ENCODE results near the gene IL12A. TPM values are rescaled to one million over a fixed set of nuclear protein-coding genes. Genes with fewer than 3 reads are reported as not detected.

Gene IL12A
- total RNA-seq, 2 experiments from 2014 or later = not detected

DNA sequence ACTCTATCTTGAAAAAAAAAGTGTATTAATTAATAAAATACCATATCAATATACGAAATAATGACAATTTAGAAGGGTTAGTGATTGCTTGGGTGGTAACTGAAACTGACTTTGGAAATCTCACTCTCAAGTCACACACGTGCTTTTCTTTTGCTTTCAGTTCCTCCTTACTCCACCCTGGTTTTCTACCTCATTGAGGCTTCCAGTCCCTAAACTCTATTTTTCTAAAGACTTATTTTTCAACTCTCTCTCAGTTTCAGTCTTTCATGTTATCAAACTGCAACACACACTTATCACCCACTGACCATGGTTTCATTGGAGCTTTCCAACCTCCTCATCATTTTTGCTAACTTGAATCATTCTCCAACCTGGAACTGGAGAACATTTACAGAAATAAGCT lies 23.5 kb downstream of the IL12A start:
- H3K27ac Mint-ChIP-seq = no peak overlapping the region
- no peak overlapping the region for H3K4me3 Mint-ChIP-seq
- CTCF ChIA-PET = interaction anchor here (0.6 to 2.5 kb wide), 3 partner anchors 8 to 23 kb away, joined by 4 to 7 read pairs (median 6); partner anchors contain the start of gene IL12A
- no peak for DNase-seq
- H3K4me1 Mint-ChIP-seq (ENCODE audit: low read depth) = peaks cover 6% of the 10 kb centered on the region
- H3K36me3 Mint-ChIP-seq (ENCODE audit: low read depth) = no peaks in the 10 kb centered on the region
- intact Hi-C loops (cut with micrococcal nuclease) = no loop called here
- no peaks in the 10 kb centered on the region for H3K9me3 Mint-ChIP-seq
- no peaks in the 10 kb centered on the region for H3K27me3 Mint-ChIP-seq (ENCODE audit: low read depth)

DNA sequence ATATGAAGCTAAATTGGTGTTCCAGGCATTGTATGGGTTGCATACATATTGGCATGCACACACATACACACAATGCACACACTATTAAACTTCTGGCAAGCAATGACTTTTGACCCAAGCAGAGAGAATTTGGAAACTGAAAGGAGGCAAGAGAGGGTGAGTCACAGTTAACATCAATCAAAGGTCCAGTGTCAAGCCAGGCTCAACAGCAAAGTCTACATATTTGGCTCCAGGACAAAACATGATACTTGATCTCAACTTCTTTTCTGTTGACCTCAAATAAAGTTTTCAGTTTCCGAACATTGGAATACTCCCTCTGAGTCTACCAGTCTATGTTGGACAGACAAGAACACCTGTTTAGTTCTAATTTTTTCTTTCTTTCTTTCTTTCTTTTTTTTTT lies 28.3 kb downstream of the IL12A start:
- CTCF ChIA-PET = no interaction called here
- Mint-ChIP-seq H3K27ac (no peak overlapping the region), H3K4me3 (no peak overlapping the region), H3K36me3 (ENCODE audit: low read depth) (no peaks in the 10 kb centered on the region), H3K27me3 (ENCODE audit: low read depth) (peaks cover 2% of the 10 kb centered on the region), H3K4me1 (ENCODE audit: low read depth) (peaks cover 6% of the 10 kb centered on the region), H3K9me3 (no peaks in the 10 kb centered on the region)
- no peak for DNase-seq
- intact Hi-C loops (cut with micrococcal nuclease) = no loop called here

DNA sequence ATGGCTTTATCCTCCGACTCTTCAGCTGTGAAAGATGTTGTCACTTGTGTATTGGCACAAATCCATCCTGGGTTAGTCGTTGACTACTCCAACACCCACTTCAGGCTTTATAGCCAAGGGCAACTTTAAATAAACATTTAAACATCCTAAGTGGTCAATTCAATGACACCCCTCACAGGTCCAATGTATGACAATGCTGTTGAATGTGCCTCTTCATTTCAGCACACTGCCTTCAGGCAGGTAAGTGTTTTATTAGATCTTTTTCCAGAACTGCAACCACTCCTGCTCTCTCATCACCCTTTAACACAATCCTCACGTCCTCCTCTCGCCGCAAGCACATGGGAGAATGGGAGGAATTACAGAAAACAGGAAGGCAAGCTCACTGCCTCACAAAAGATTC lies 30.3 kb downstream of the IL12A start:
- CTCF ChIA-PET = no interaction called here
- no peak for DNase-seq
- intact Hi-C loops (cut with micrococcal nuclease) = no loop called here
- Mint-ChIP-seq H3K27ac (no peak overlapping the region), H3K27me3 (ENCODE audit: low read depth) (peaks cover 4% of the 10 kb centered on the region), H3K4me3 (no peak overlapping the region), H3K4me1 (ENCODE audit: low read depth) (no peaks in the 10 kb centered on the region), H3K9me3 (no peaks in the 10 kb centered on the region), H3K36me3 (ENCODE audit: low read depth) (no peaks in the 10 kb centered on the region)

DNA sequence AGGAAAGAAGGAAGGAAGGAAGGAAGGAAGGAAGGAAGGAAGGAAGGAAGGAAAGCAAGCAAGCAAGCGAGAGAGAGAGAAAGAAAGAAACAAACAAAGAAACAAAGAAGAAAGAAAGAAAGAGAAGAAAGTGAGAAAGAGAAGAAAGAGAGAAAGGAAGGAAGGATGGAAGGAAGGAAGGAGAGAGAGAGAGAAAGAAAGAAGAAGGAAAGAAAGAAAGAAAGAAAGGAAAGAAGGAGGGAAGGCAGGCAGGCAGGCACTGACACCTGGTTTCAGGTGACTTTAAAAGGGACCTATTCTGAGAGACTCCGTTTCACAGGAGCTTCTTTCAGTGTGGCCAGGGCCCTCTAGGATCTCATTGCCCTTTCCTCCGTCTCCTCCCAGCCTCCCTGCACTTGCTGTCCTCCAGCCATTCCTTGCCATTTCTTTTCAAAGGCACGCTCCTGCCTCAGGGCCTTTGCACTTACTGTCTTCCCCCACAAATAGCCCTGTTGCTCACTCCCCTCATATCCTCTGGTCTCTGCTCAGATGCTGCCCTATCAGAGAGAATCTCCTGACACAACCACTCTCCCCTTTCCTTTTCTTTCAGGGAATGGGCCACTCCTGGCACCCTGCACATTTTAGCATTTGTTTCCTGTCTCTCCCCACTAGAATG lies 31.5 kb downstream of the IL12A start:
- Mint-ChIP-seq H3K4me3 (no peak overlapping the region), H3K4me1 (ENCODE audit: low read depth) (no peaks in the 10 kb centered on the region), H3K36me3 (ENCODE audit: low read depth) (no peaks in the 10 kb centered on the region), H3K9me3 (no peaks in the 10 kb centered on the region), H3K27ac (no peak overlapping the region), H3K27me3 (ENCODE audit: low read depth) (peaks cover 4% of the 10 kb centered on the region)
- DNase-seq = no peak
- intact Hi-C loops (cut with micrococcal nuclease) = no loop called here
- CTCF ChIA-PET = no interaction called here

DNA sequence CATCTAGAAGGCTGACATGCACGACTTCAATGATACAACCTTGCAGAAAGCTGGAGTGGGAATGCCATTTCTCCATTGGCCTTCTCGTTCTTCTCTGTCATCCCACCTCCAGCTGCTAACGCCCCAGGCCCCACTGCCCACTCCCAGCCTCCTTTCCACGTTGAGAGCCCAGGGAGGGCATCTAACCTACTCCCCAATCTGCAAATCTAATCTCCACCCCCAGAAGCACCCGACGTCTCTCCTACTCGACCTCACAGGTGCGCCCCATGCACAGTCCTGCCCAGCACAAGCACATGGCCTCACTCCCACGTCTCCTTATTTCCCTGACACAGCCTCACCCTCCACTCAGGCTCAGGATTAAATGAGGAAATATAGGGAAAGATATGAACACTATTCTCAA lies 33.4 kb downstream of the IL12A start:
- no peak overlapping the region for H3K4me3 Mint-ChIP-seq

DNA sequence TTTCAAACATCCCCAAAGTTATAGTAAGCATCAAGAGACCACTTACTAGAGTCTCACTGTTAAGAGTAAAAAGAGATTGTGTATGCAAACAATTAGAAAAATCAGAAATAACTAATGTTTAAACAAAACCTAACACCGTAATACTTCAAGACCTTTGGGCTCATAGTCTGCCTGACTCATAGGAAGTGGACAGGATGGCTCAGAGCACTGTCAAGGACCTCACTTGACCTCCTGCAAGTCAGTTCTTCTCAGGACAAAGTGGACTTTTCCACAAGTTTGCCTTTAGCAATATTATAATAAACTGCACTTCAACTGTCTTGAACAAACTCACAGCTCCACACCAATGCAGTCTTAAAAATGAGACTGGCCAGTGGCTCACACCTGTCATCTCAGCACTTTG lies 34.8 kb downstream of the IL12A start:
- CTCF ChIA-PET = no interaction called here
- H3K36me3 Mint-ChIP-seq (ENCODE audit: low read depth) = no peaks in the 10 kb centered on the region
- intact Hi-C loops (cut with micrococcal nuclease) = no loop called here
- H3K4me1 Mint-ChIP-seq (ENCODE audit: low read depth) = peaks cover 12% of the 10 kb centered on the region
- DNase-seq = no peak
- peaks cover 4% of the 10 kb centered on the region for H3K27me3 Mint-ChIP-seq (ENCODE audit: low read depth)
- H3K27ac Mint-ChIP-seq = no peak overlapping the region
- H3K9me3 Mint-ChIP-seq = no peaks in the 10 kb centered on the region
- H3K4me3 Mint-ChIP-seq = no peak overlapping the region

More for the DNA sequence above, 33.4 kb downstream of the IL12A start:
- Mint-ChIP-seq H3K36me3 (ENCODE audit: low read depth) (no peaks in the 10 kb centered on the region), H3K9me3 (no peaks in the 10 kb centered on the region), H3K27me3 (ENCODE audit: low read depth) (peaks cover 4% of the 10 kb centered on the region), H3K27ac (no peak overlapping the region), H3K4me1 (ENCODE audit: low read depth) (peaks cover 2% of the 10 kb centered on the region)
- CTCF ChIA-PET = interaction anchor here (1.0 kb wide), 1 partner anchor 34 kb away, joined by 3 read pairs; the partner anchor contains the start of gene IL12A
- intact Hi-C loops (cut with micrococcal nuclease) = no loop called here
- no peak for DNase-seq

DNA sequence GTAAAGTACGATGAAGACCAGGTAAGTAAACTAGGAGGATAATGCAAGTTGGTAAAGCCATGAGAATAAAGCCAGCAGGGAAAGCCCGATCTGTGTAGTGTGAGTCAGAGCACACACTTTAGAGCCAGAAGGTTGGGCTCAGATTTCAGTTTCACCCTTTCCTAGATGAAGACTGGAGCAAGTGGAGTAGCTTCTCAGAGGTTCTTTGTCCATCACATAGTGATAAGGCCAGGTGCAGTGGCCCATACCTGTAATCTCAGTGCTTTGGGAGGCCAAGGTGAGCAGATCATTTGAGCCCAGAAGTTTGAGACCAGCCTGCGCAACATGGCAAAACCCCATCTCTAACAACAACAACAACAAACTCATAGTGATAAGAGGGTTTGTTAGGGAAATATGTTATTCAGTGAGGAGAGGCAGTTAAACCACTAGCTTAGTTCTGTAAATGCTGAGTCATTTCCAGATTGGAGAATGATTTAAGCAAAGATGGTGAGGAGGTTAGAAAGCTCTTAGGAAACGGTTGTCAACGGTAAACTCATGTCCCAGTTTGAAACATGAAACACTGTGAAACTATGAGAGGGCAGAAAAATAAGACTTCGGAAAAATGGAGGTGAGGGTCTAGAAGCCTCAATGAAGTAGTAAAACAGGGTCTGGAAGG lies 39.0 kb downstream of the IL12A start:
- peak; percentile 24 for DNase-seq
- no peaks in the 10 kb centered on the region for H3K36me3 Mint-ChIP-seq (ENCODE audit: low read depth)
- H3K4me1 Mint-ChIP-seq (ENCODE audit: low read depth) = peaks cover 12% of the 10 kb centered on the region
- intact Hi-C loops (cut with micrococcal nuclease) = loop anchor here (1.0 to 5.0 kb wide), 2 partner anchors 422 to 540 kb away; partner anchors contain the start of genes KPNA4 and TRIM59
- no peak overlapping the region for H3K4me3 Mint-ChIP-seq
- H3K27ac Mint-ChIP-seq = peak overlapping the region; percentile 32
- H3K27me3 Mint-ChIP-seq (ENCODE audit: low read depth) = no peaks in the 10 kb centered on the region
- no peaks in the 10 kb centered on the region for H3K9me3 Mint-ChIP-seq
- CTCF ChIA-PET = interaction anchor here (1.4 kb wide), 2 partner anchors 18 to 24 kb away, joined by 3 to 4 read pairs; no protein-coding TSS in a partner anchor

DNA sequence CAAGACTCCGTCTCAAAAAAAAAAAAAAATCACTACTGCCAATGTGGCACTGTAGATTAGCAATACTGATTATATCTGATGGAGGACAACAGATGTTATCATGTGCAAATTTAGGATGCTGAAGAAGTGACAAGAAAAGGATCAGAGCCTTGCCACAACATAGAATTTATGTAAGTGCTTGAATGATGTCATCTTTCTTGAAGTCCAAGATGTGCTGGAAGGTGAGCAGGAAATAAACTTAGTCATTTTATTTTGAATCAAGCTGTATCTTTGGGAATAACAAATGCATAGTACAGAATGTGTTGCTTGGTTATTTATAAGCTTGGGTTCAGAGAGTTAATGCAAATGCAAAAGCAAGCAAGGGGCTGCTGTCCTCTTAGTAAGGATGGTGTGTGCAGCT lies 47.1 kb downstream of the IL12A start:
- intact Hi-C loops (cut with micrococcal nuclease) = loop anchor here (5.0 kb wide), 1 partner anchor 187 kb away; no protein-coding TSS in a partner anchor

DNA sequence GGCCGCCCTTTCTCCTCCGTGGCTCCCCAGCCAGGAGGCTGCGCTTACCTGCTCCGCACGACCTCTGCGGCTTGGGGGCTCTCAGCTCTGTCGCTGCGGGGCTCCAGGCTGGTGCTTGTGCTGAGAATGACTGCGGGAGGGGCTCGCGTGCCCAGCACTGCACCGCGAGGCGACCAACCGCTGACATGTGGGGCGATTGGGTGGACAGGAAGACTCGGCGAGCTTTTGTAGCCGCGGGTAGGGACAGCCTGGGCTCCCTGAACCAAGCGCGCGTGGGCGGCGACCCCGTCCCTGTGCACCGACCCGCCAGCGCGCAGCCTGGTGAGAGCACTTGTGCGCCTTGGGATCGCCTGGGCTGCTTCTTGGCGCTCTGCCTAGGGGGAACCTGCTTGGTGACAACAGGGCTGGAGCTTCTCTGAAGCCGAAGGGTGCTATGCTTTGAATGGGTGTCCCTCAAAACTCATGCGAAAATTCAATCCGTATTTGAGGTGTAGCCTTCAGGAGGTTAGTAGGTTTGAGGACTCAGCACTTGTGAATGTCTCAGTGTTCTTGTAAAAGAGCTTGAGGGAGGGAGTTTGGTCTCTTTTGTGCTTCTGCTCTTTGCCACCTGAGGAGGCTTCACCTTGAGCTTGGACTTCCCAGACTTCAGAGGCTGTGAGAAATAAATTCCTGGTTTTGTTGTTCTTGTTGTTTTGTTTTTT lies 50.4 kb downstream of the IL12A start:
- intact Hi-C loops (cut with micrococcal nuclease) = loop anchor here (5.0 kb wide), 1 partner anchor 183 kb away; no protein-coding TSS in a partner anchor
- DNase-seq = no peak
- Mint-ChIP-seq H3K9me3 (peaks cover 16% of the 10 kb centered on the region), H3K27ac (no peak overlapping the region), H3K4me1 (ENCODE audit: low read depth) (peaks cover 4% of the 10 kb centered on the region), H3K36me3 (ENCODE audit: low read depth) (no peaks in the 10 kb centered on the region), H3K4me3 (no peak overlapping the region), H3K27me3 (ENCODE audit: low read depth) (peaks cover 38% of the 10 kb centered on the region)
- CTCF ChIA-PET = interaction anchor here (0.6 to 0.9 kb wide), 2 partner anchors 78 to 154 kb away, joined by 3 read pairs; no protein-coding TSS in a partner anchor

More for the DNA sequence above, 47.1 kb downstream of the IL12A start:
- no peak overlapping the region for H3K27ac Mint-ChIP-seq
- no peaks in the 10 kb centered on the region for H3K9me3 Mint-ChIP-seq
- CTCF ChIA-PET = no interaction called here
- peaks cover 4% of the 10 kb centered on the region for H3K4me1 Mint-ChIP-seq (ENCODE audit: low read depth)
- H3K27me3 Mint-ChIP-seq (ENCODE audit: low read depth) = peaks cover 25% of the 10 kb centered on the region
- no peak for DNase-seq
- no peaks in the 10 kb centered on the region for H3K36me3 Mint-ChIP-seq (ENCODE audit: low read depth)
- no peak overlapping the region for H3K4me3 Mint-ChIP-seq

DNA sequence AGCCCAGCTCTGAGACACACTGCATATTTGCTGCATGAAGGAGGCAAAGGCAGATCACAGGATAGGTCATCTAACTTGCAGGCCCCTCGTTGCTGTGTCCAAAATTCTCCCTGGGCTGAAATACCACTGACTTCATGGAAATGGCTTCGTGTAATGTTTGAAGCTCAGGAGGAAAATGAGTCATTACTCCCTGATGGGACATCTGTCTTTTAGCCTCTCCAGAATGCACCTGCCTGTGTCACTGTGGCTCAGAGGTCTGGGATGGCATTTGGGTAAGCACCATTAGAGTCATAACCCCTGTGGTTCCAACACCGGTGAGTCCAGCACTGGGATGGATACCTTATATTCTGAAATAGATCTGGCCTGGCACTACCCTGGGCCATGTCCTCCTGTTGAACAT lies 51.5 kb downstream of the IL12A start:
- H3K36me3 Mint-ChIP-seq (ENCODE audit: low read depth) = no peaks in the 10 kb centered on the region
- H3K4me1 Mint-ChIP-seq (ENCODE audit: low read depth) = peaks cover 4% of the 10 kb centered on the region
- no peak for DNase-seq
- H3K9me3 Mint-ChIP-seq = peaks cover 16% of the 10 kb centered on the region
- H3K27me3 Mint-ChIP-seq (ENCODE audit: low read depth) = peaks cover 38% of the 10 kb centered on the region
- CTCF ChIA-PET = no interaction called here
- H3K4me3 Mint-ChIP-seq = no peak overlapping the region
- H3K27ac Mint-ChIP-seq = no peak overlapping the region
- intact Hi-C loops (cut with micrococcal nuclease) = no loop called here

DNA sequence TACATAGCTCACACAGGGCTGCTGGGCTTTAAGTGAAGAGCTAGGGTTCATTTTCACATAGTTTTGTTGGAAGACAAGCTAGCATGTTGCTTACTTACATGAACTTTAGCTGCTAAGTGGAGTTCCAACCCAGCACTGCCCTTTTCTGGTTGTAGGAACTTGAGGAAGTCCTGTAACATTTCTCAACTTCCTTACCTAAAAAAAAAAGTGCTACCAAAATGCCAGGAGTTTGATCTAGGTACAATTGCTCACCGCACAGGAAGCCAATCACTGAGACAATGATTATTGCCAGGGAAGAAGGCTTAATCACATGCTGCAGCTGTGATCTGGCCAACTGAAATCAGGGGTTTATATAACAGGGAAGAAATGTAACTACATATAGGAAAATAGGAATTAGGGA lies 52.8 kb downstream of the IL12A start:
- Mint-ChIP-seq H3K4me3 (no peak overlapping the region), H3K27me3 (ENCODE audit: low read depth) (peaks cover 38% of the 10 kb centered on the region), H3K27ac (no peak overlapping the region), H3K4me1 (ENCODE audit: low read depth) (peaks cover 4% of the 10 kb centered on the region), H3K36me3 (ENCODE audit: low read depth) (no peaks in the 10 kb centered on the region), H3K9me3 (peaks cover 16% of the 10 kb centered on the region)
- CTCF ChIA-PET = no interaction called here
- DNase-seq = no peak
- intact Hi-C loops (cut with micrococcal nuclease) = no loop called here

DNA sequence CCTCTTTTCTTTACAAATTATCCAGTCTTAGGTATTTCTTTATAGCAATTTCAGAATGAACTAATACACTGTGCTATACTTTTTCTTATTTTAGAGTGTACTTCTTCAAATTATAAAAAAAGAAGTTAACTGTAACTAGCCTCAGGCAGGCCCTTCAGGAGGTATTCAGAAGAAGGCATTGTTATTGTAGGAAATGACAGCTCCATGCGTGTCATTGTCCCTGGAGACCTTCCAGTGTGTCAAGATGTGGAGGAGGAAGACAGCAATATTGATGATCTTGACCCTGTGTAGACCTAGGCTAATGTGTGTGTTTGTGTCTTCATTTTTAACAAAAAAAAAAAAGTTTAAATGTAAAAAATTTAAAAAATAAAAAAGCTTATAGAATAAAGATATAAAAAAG lies 55.5 kb downstream of the IL12A start:
- Mint-ChIP-seq H3K4me1 (ENCODE audit: low read depth) (peaks cover 3% of the 10 kb centered on the region), H3K4me3 (no peak overlapping the region), H3K36me3 (ENCODE audit: low read depth) (no peaks in the 10 kb centered on the region), H3K27me3 (ENCODE audit: low read depth) (peaks cover 24% of the 10 kb centered on the region), H3K9me3 (peaks cover 16% of the 10 kb centered on the region), H3K27ac (no peak overlapping the region)
- intact Hi-C loops (cut with micrococcal nuclease) = no loop called here
- CTCF ChIA-PET = no interaction called here
- DNase-seq = no peak

Data from activated naive CD4-positive, alpha-beta T cell treated with anti-CD3 and anti-CD28 coated beads for 36 hours (primary cell).